GM03348 (cell line): Measurements from ENCODE around the gene CEACAM21.

Experiments used
- DNase-seq: peaks from one replicate; pipeline ENCODE4 v3.0.0; 2012; ENCODE audit warnings: low spot score

Gene CEACAM21

GRCh38 chr19:41619018-41619556 is 43.1 kb downstream of the CEACAM21 start:
- no peak for DNase-seq

GRCh38 chr19:41620171-41620570 is 44.2 kb downstream of the CEACAM21 start:
- DNase-seq = no peak

- DNase-seq = no peak
Observed at GRCh38 chr19:41621226-41621625, 45.3 kb downstream of the CEACAM21 start.

- no peak for DNase-seq
Observed at GRCh38 chr19:41621654-41622053, 45.7 kb downstream of the CEACAM21 start.

GRCh38 chr19:41623360-41623759 is 47.4 kb downstream of the CEACAM21 start:
- DNase-seq = no peak

DNA sequence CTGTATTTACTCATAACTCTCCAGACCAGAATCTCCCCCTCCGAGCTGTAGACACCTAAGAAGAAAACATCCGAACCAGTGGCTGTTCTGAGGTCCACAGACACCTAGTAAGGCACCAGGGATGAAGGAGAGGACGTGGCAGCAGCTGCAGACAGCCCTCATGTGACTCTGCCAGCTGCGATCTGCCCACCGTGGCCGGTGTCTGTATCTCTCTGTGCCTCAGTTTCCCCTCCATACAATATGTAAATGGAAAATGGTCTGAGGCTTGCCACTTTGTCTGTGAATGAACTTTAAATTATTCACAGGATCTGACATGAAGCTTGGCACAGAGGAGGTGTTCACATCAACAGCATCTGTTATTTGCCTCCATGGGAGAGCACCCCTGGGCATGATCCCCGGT is 48.5 kb downstream of the CEACAM21 start:
- DNase-seq = no peak

DNA sequence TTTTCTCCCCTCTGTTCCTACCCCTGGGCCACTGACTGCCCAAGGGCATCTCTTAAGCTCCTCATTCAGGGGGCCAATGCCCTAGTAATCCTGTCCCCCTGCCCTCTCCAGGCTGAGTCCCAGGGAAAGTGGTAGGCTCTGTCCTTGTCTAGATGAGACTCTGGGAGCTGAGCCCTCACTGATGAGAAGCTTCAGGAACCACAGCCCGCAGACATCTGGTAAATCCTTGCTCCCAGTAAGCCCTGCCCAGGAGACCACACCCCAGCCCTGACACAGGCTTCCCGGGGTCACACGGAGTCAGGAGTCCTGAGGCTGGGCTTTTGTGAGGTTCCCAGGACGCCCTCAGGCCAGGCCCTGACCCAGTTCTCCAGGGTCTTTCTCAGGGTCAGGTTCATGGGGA is 49.0 kb downstream of the CEACAM21 start:
- no peak for DNase-seq

GRCh38 chr19:41626278-41626677 is 50.3 kb downstream of the CEACAM21 start:
- DNase-seq = no peak

DNA sequence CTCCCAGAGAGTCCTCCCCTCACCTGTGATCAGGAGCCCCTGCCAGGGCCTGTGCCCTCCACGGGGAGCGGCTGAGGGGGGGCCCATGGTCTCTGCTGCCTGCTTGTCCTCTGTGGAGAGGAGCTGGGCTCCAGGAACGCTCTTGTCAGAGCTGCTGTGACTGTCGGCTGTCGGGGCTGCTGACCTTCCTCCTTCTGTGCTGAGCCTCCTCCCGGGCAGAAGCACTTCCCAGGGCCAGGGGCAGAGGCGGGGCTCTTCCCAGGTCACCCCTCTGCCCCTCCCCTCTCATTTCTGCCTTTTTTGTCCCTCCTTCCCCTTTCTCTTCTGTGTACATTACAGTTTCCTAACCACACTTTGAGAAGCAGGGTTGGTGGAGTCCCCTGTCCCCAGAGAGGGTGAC is 50.9 kb downstream of the CEACAM21 start, which contains the start of gene CEACAM4:
Gene CEACAM4, minus strand, starts transcription at position 198 of the 400 bp plus-strand sequence. Its CDS starts 111 bp downstream, at position 87.
- no peak for DNase-seq

GRCh38 chr19:41627966-41628675 is 52.2 kb downstream of the CEACAM21 start:
- DNase-seq = no peak
